Activated CD4-positive, alpha-beta T cell treated with anti-CD3 and anti-CD28 coated beads for 36 hours (primary cell): ENCODE measurements around the gene GPAT3. TPM values are rescaled to one million over a fixed set of nuclear protein-coding genes. Genes with fewer than 3 reads are reported as not detected.
"Not testable (repeated sequence)": the region's sequence is repeated elsewhere in the genome, so short reads cannot be mapped to it uniquely, and the experiment has no call there.

ENCODE experiments used
- ATAC-seq: fragments of 200-7000 bp; cut with Tn5 transposase; one replicate; pipeline ENCODE4 v1.10.0; 2021; ENCODE audit warnings: mild to moderate bottlenecking, moderate library complexity
- CTCF ChIA-PET: fragments of 350-600 bp; sonication (Branson Sonifier 250); formaldehyde crosslinking; loops from one replicate; lab custom pipeline; 2021; ENCODE audit warnings: antibody characterized with exemption; lab: Charles Lee
- POLR2A ChIA-PET: fragments of 350-600 bp; sonication (Branson Sonifier 250); formaldehyde crosslinking; loops from one replicate; lab custom pipeline; 2021; ENCODE audit warnings: antibody characterized with exemption, inconsistent platforms; lab: Charles Lee
- DNase-seq: peaks from one replicate; pipeline ENCODE4 v3.0.0-alpha.2; 2020
- H3K27ac Mint-ChIP-seq: one replicate; pipeline ENCODE4 v1.8.0; 2021; ENCODE audit warnings: mixed read lengths
- H3K27me3 Mint-ChIP-seq: one replicate; pipeline ENCODE4 v1.8.0; 2021; ENCODE audit warnings: mixed read lengths
- H3K36me3 Mint-ChIP-seq: one replicate; pipeline ENCODE4 v1.8.0; 2021; ENCODE audit warnings: low read depth, mixed read lengths
- H3K4me1 Mint-ChIP-seq: one replicate; pipeline ENCODE4 v1.8.0; 2021; ENCODE audit warnings: mixed read lengths
- H3K4me3 Mint-ChIP-seq: one replicate; pipeline ENCODE4 v1.8.0; 2021; ENCODE audit warnings: mild to moderate bottlenecking, moderate library complexity, mixed read lengths
- H3K9me3 Mint-ChIP-seq: one replicate; pipeline ENCODE4 v1.8.0; 2021; ENCODE audit warnings: low read depth, mixed read lengths
- intact Hi-C, 2 experiments: fragments of 100-400 bp; cut with DNase I in 1 of 2; cut with micrococcal nuclease in 1 of 2; formaldehyde crosslinking; loops; one replicate each; pipeline versions ENCODE4 v1.14.2 to v1.15.1; 2022 to 2024; cut with DNase I, micrococcal nuclease
- total RNA-seq, 2 experiments: library from RNA; stranded (reverse); gene quantifications; one replicate each; pipeline ENCODE4 v1.2.3, GENCODE V29; 2021

The GPAT3 gene
- total RNA-seq, 2 experiments from 2014 or later, result 1.3 to 1.6 TPM

- ChIA-PET CTCF (interaction anchor here (1.2 kb wide), 1 partner anchor 140 kb away, joined by 4 read pairs; no protein-coding TSS in a partner anchor), POLR2A (interaction anchor here (0.6 kb wide), 1 partner anchor 836 kb away, joined by 3 read pairs; no protein-coding TSS in a partner anchor)
- no peak overlapping the region for H3K4me3 Mint-ChIP-seq
- DNase-seq (no peak), ATAC-seq (no peak)
- H3K9me3 Mint-ChIP-seq, result no peaks in the 10 kb centered on the region
- no peaks in the 10 kb centered on the region for H3K27me3 Mint-ChIP-seq
- peaks cover 12% of the 10 kb centered on the region for H3K4me1 Mint-ChIP-seq
- no peaks in the 10 kb centered on the region for H3K36me3 Mint-ChIP-seq
- peak overlapping the region; percentile 32 for H3K27ac Mint-ChIP-seq
- intact Hi-C loops, result loop anchor here in 1 of 2 experiments (5.0 to 10.0 kb wide), 2 partner anchors 77 to 1000 kb away; no protein-coding TSS in a partner anchor
These were observed 30.9 kb upstream of the GPAT3 start for GRCh38 chr4:83504996-83505395.

- intact Hi-C loops, result loop anchor here (1.0 to 10.0 kb wide), 3 partner anchors 73 to 996 kb away; no protein-coding TSS in a partner anchor
- H3K4me1 Mint-ChIP-seq, POLR2A ChIA-PET, H3K36me3 Mint-ChIP-seq, H3K27me3 Mint-ChIP-seq, H3K27ac Mint-ChIP-seq, H3K9me3 Mint-ChIP-seq, H3K4me3 Mint-ChIP-seq: not testable (repeated sequence)
- DNase-seq, result peak; percentile 77
- CTCF ChIA-PET, result interaction anchor here (0.6 to 4.1 kb wide), 16 partner anchors 12 to 143 kb away, joined by 3 to 29 read pairs (median 4); partner anchors contain the start of gene GPAT3
- peak; percentile 60 for ATAC-seq
These were observed 26.7 kb upstream of the GPAT3 start for GRCh38 chr4:83509156-83509585.

- Mint-ChIP-seq H3K4me1 (no peaks in the 10 kb centered on the region), H3K9me3 (no peaks in the 10 kb centered on the region)
- no peak for ATAC-seq
These were observed 25.5 kb upstream of the GPAT3 start for GRCh38 chr4:83510442-83510841.

GRCh38 chr4:83516042-83516772 lies 19.7 kb upstream of the GPAT3 start:
- Mint-ChIP-seq H3K27ac (no peak overlapping the region), H3K9me3 (no peaks in the 10 kb centered on the region), H3K36me3 (no peaks in the 10 kb centered on the region), H3K4me3 (no peak overlapping the region), H3K27me3 (no peaks in the 10 kb centered on the region), H3K4me1 (no peaks in the 10 kb centered on the region)
- ChIA-PET CTCF (no interaction called here), POLR2A (no interaction called here)
- ATAC-seq (no peak), DNase-seq (no peak)
- intact Hi-C loops, result no loop called here

More at GRCh38 chr4:83510442-83510841, 25.5 kb upstream of the GPAT3 start:
- CTCF ChIA-PET, result interaction anchor here (1.4 to 4.1 kb wide), 5 partner anchors 11 to 133 kb away, joined by 3 to 29 read pairs (median 7); partner anchors contain the start of gene GPAT3
- no peaks in the 10 kb centered on the region for H3K27me3 Mint-ChIP-seq
- no peak overlapping the region for H3K4me3 Mint-ChIP-seq
- H3K27ac Mint-ChIP-seq, result no peak overlapping the region
- H3K36me3 Mint-ChIP-seq, result no peaks in the 10 kb centered on the region
- DNase-seq, result no peak
- intact Hi-C loops, result no loop called here
- POLR2A ChIA-PET, result no interaction called here

GRCh38 chr4:83522239-83522638 lies 13.7 kb upstream of the GPAT3 start:
- H3K36me3 Mint-ChIP-seq, result no peaks in the 10 kb centered on the region
- CTCF ChIA-PET, result interaction anchor here (1.4 kb wide), 1 partner anchor 31 kb away, joined by 3 read pairs; no protein-coding TSS in a partner anchor

GRCh38 chr4:83527671-83528070 lies 8.2 kb upstream of the GPAT3 start:
- ChIA-PET POLR2A (no interaction called here), CTCF (interaction anchor here (0.6 kb wide), 1 partner anchor 27 kb away, joined by 4 read pairs; no protein-coding TSS in a partner anchor)
- intact Hi-C loops, result no loop called here
- Mint-ChIP-seq H3K36me3 (no peaks in the 10 kb centered on the region), H3K27me3 (peaks cover 11% of the 10 kb centered on the region), H3K9me3 (no peaks in the 10 kb centered on the region), H3K27ac (no peak overlapping the region), H3K4me1 (no peaks in the 10 kb centered on the region), H3K4me3 (no peak overlapping the region)
- no peak for DNase-seq
- no peak for ATAC-seq

More at GRCh38 chr4:83522239-83522638, 13.7 kb upstream of the GPAT3 start:
- ATAC-seq, result no peak
- Mint-ChIP-seq H3K4me1 (no peaks in the 10 kb centered on the region), H3K9me3 (no peaks in the 10 kb centered on the region), H3K27ac (no peak overlapping the region), H3K27me3 (peaks cover 2% of the 10 kb centered on the region), H3K4me3 (no peak overlapping the region)
- intact Hi-C loops, result no loop called here
- POLR2A ChIA-PET, result no interaction called here
- DNase-seq, result no peak

GRCh38 chr4:83536362-83537272 lies 709 bp downstream of the GPAT3 start:
- Mint-ChIP-seq H3K27ac (peak overlapping the region; percentile 51), H3K4me3 (peak overlapping the region; percentile 73)
- CTCF ChIA-PET, result interaction anchor here (0.6 to 1.9 kb wide), 3 partner anchors 27 to 254 kb away, joined by 3 to 7 read pairs (median 4); no protein-coding TSS in a partner anchor

GRCh38 chr4:83542225-83542624 lies 6.3 kb downstream of the GPAT3 start:
- Mint-ChIP-seq H3K27me3 (peaks cover 3% of the 10 kb centered on the region), H3K9me3 (no peaks in the 10 kb centered on the region), H3K4me1 (no peaks in the 10 kb centered on the region), H3K4me3 (no peak overlapping the region), H3K27ac (no peak overlapping the region), H3K36me3 (no peaks in the 10 kb centered on the region)
- intact Hi-C loops, result no loop called here
- POLR2A ChIA-PET, result no interaction called here
- ATAC-seq (no peak), DNase-seq (no peak)
- CTCF ChIA-PET, result no interaction called here

More at GRCh38 chr4:83536362-83537272, 709 bp downstream of the GPAT3 start:
- peaks cover 16% of the 10 kb centered on the region for H3K4me1 Mint-ChIP-seq
- peaks cover 26% of the 10 kb centered on the region for H3K27me3 Mint-ChIP-seq
- peak; percentile 23 for DNase-seq
- POLR2A ChIA-PET, result interaction anchor here (0.8 kb wide), 1 partner anchor 62 kb away, joined by 3 read pairs; no protein-coding TSS in a partner anchor
- H3K36me3 Mint-ChIP-seq, result no peaks in the 10 kb centered on the region
- H3K9me3 Mint-ChIP-seq, result no peaks in the 10 kb centered on the region
- intact Hi-C loops, result loop anchor here in 1 of 2 experiments (1.0 kb wide), 1 partner anchor 51 kb away; the partner anchor contains the start of gene ABRAXAS1
- peak; percentile 16 for ATAC-seq

- ATAC-seq (no peak), DNase-seq (no peak)
- CTCF ChIA-PET, result interaction anchor here (1.3 kb wide), 1 partner anchor 10 kb away, joined by 5 read pairs; no protein-coding TSS in a partner anchor
- no peaks in the 10 kb centered on the region for H3K9me3 Mint-ChIP-seq
- no peak overlapping the region for H3K4me3 Mint-ChIP-seq
- H3K27ac Mint-ChIP-seq, result no peak overlapping the region
- H3K36me3 Mint-ChIP-seq, result no peaks in the 10 kb centered on the region
- POLR2A ChIA-PET, result no interaction called here
- peaks cover 4% of the 10 kb centered on the region for H3K4me1 Mint-ChIP-seq
- intact Hi-C loops, result no loop called here
- H3K27me3 Mint-ChIP-seq, result no peaks in the 10 kb centered on the region
These were observed 10.9 kb downstream of the GPAT3 start for GRCh38 chr4:83546786-83547185.

- Mint-ChIP-seq H3K4me3 (no peak overlapping the region), H3K27ac (no peak overlapping the region), H3K4me1 (peaks cover 7% of the 10 kb centered on the region), H3K9me3 (no peaks in the 10 kb centered on the region), H3K36me3 (no peaks in the 10 kb centered on the region), H3K27me3 (no peaks in the 10 kb centered on the region)
- ATAC-seq (peak; percentile 98), DNase-seq (peak; percentile 87)
- CTCF ChIA-PET, result interaction anchor here (1.3 kb wide), 1 partner anchor 9 kb away, joined by 5 read pairs; no protein-coding TSS in a partner anchor
- POLR2A ChIA-PET, result no interaction called here
- intact Hi-C loops, result loop anchor here in 1 of 2 experiments (2.0 kb wide), 1 partner anchor 64 kb away; the partner anchor contains the start of gene ABRAXAS1
These were observed 12.4 kb downstream of the GPAT3 start for GRCh38 chr4:83548151-83548905.
